A673 (cell line): ENCODE results near the gene MTOR. TPM values are rescaled to one million over a fixed set of nuclear protein-coding genes. Genes with fewer than 3 reads are reported as not detected.

Experiments used
- BruUV-seq: library from RNA; stranded (reverse); fragments of 400-500 nt; replicated peaks from 2 replicates; lab custom pipeline; 2021; lab: Mats Ljungman, UMichigan
- CTCF ChIA-PET: fragments of 300-600 bp; sonication (Branson Sonifier 250); formaldehyde crosslinking; loops from one replicate; lab custom pipeline; 2022; ENCODE audit warnings: antibody characterized with exemption; lab: Charles Lee
- POLR2A ChIA-PET: fragments of 300-600 bp; sonication (Branson Sonifier 250); formaldehyde crosslinking; loops from one replicate; lab custom pipeline; 2022; ENCODE audit warnings: antibody characterized with exemption; ENCODE audit not compliant: low non-redundant PET; lab: Charles Lee
- DNase-seq: peaks from one replicate; pipeline ENCODE4 v3.0.0-alpha.2; 2015; ENCODE audit warnings: low spot score
- H3K27ac ChIP-seq: fragments of 200-600 bp; sonication (generic); 2 replicates; pipeline ENCODE4 v1.5.1; 2016; ENCODE audit warnings: mixed run types, low read depth, mild to moderate bottlenecking, mixed read lengths, antibody characterized with exemption, low read length; ENCODE audit not compliant: poor library complexity, severe bottlenecking
- H3K27me3 ChIP-seq: fragments of 200-600 bp; sonication (generic); replicated peaks from 2 replicates; pipeline ENCODE4 v1.6.1; 2017; ENCODE audit warnings: mixed run types, low read depth, mild to moderate bottlenecking, mixed read lengths, antibody characterized with exemption, low read length; ENCODE audit not compliant: insufficient read depth, poor library complexity
- H3K36me3 ChIP-seq: fragments of 200-600 bp; sonication (generic); 2 replicates; pipeline ENCODE4 v1.6.1; 2016; ENCODE audit warnings: mixed run types, mild to moderate bottlenecking, mixed read lengths, antibody characterized with exemption, low read length; ENCODE audit not compliant: insufficient read depth, poor library complexity, severe bottlenecking
- H3K4me1 ChIP-seq: fragments of 200-600 bp; sonication (generic); 2 replicates; pipeline ENCODE4 v1.6.1; 2017; ENCODE audit warnings: mixed run types, mild to moderate bottlenecking, mixed read lengths, antibody characterized with exemption, low read length; ENCODE audit not compliant: insufficient read depth, poor library complexity, severe bottlenecking
- H3K4me3 ChIP-seq: fragments of 200-600 bp; sonication (generic); 2 replicates; pipeline ENCODE4 v1.5.1; 2016; ENCODE audit warnings: low read depth, mixed run types, mild to moderate bottlenecking, mixed read lengths, low read length; ENCODE audit not compliant: poor library complexity, severe bottlenecking
- H3K9me3 ChIP-seq: fragments of 200-600 bp; sonication (generic); 2 replicates; pipeline ENCODE4 v1.6.1; 2016; ENCODE audit warnings: mixed run types, low read depth, mild to moderate bottlenecking, mixed read lengths, antibody characterized with exemption, low read length; ENCODE audit not compliant: poor library complexity, severe bottlenecking
- CTCF ChIP-seq: fragments of 300-800, 200-600 bp; sonication (generic); conservative IDR thresholded peaks from 2 replicates; pipeline ENCODE4 v1.5.1; 2017; ENCODE audit warnings: low read depth, mild to moderate bottlenecking, antibody characterized with exemption, low read length, moderate library complexity, mixed read lengths
- EZH2 ChIP-seq: fragments of 200-600 bp; sonication (generic); IDR thresholded peaks from 2 replicates; pipeline ENCODE4 v1.6.1; 2017; ENCODE audit warnings: borderline replicate concordance, low read depth, mild to moderate bottlenecking, mixed read lengths, antibody characterized with exemption, low read length; ENCODE audit not compliant: poor library complexity, severe bottlenecking
- intact Hi-C: fragments of 100-400 bp; cut with micrococcal nuclease; formaldehyde crosslinking; loops from one replicate; pipeline ENCODE4 v1.10.0; 2022; ENCODE audit not compliant: unreplicated experiment
- total RNA-seq: library from RNA; stranded (reverse); gene quantifications from 2 replicates; pipeline ENCODE4 v1.2.3, GENCODE V29; 2021

The MTOR gene
- total RNA-seq, 1 experiment from 2014 or later, result 63.7 TPM

GRCh38 chr1:11187931-11188330 is 74.4 kb downstream of the MTOR start:
- Histone ChIP-seq H3K4me3 (no peak overlapping the region), H3K4me1 (no peaks in the 10 kb centered on the region), H3K9me3 (no peaks in the 10 kb centered on the region), H3K27me3 (no peaks in the 10 kb centered on the region), H3K27ac (no peak overlapping the region), H3K36me3 (peaks cover 11% of the 10 kb centered on the region)
- ChIA-PET CTCF (no interaction called here), POLR2A (no interaction called here)
- no peak for DNase-seq
- TF ChIP-seq EZH2, result no peak
- TF ChIP-seq CTCF, result no peak
- no TSS peak for BruUV-seq
- intact Hi-C loops, result no loop called here

GRCh38 chr1:11187494-11187893 is 74.9 kb downstream of the MTOR start:
- BruUV-seq, result no TSS peak
- no peak for DNase-seq
- ChIA-PET POLR2A (no interaction called here), CTCF (no interaction called here)
- H3K9me3 ChIP-seq, result no peaks in the 10 kb centered on the region
- H3K36me3 ChIP-seq, result peaks cover 9% of the 10 kb centered on the region
- no peak overlapping the region for H3K4me3 ChIP-seq
- intact Hi-C loops, result no loop called here
- H3K27me3 ChIP-seq, result no peaks in the 10 kb centered on the region
- no peak for TF ChIP-seq CTCF
- TF ChIP-seq EZH2, result no peak
- no peak overlapping the region for H3K27ac ChIP-seq
- no peaks in the 10 kb centered on the region for H3K4me1 ChIP-seq

- POLR2A ChIA-PET, result interaction anchor here (0.6 kb wide), 1 partner anchor 499 kb away, joined by 8 read pairs; no protein-coding TSS in a partner anchor
Observed at GRCh38 chr1:11187000-11187399, 75.4 kb downstream of the MTOR start.

More at GRCh38 chr1:11187000-11187399, 75.4 kb downstream of the MTOR start:
- no peak for DNase-seq
- CTCF ChIA-PET, result no interaction called here
- intact Hi-C loops, result no loop called here
- Histone ChIP-seq H3K27me3 (no peaks in the 10 kb centered on the region), H3K4me1 (no peaks in the 10 kb centered on the region), H3K36me3 (peaks cover 7% of the 10 kb centered on the region), H3K4me3 (no peak overlapping the region), H3K27ac (no peak overlapping the region), H3K9me3 (no peaks in the 10 kb centered on the region)
- no peak for TF ChIP-seq CTCF
- no peak for TF ChIP-seq EZH2
- no TSS peak for BruUV-seq
